Pulmonary artery endothelial cell (primary cell): ENCODE results near the gene FANK1. TPM values are rescaled to one million over a fixed set of nuclear protein-coding genes. Genes with fewer than 3 reads are reported as not detected.
"Not testable (repeated sequence)": the region's sequence is repeated elsewhere in the genome, so short reads cannot be mapped to it uniquely, and the experiment has no call there.

Source experiments
- DNase-seq: peaks from one replicate; pipeline ENCODE4 v3.0.0-alpha.2; 2011; ENCODE audit warnings: low read depth, low spot score
- total RNA-seq: library from RNA; depleted of rRNA; stranded (reverse); fragments of >200 nt; gene quantifications from 2 replicates; pipeline ENCODE4 v1.2.3, GENCODE V29; 2014

Gene FANK1
- total RNA-seq, 1 donor from 2014 or later: 1.4 TPM

DNA sequence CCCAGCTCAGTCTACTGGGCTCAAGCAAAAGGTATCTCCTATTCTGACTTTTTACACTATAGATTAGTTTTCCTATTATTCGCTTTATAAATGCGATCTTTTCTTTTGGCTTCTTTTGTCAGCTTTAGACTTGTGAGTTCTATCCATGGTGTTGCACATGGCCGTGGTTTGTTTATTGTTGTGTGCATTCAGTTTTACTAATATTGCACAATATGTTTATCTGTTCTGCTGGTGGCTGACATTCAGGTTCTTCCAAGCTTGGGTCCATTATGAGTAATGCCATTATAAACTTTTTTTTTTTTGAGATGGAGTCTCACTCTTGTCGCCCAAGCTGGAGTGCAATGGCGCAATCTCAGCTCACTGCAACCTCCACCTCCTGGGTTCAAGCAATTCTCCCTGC is 30.9 kb downstream of the FANK1 start:
- not testable (repeated sequence) for DNase-seq

DNA sequence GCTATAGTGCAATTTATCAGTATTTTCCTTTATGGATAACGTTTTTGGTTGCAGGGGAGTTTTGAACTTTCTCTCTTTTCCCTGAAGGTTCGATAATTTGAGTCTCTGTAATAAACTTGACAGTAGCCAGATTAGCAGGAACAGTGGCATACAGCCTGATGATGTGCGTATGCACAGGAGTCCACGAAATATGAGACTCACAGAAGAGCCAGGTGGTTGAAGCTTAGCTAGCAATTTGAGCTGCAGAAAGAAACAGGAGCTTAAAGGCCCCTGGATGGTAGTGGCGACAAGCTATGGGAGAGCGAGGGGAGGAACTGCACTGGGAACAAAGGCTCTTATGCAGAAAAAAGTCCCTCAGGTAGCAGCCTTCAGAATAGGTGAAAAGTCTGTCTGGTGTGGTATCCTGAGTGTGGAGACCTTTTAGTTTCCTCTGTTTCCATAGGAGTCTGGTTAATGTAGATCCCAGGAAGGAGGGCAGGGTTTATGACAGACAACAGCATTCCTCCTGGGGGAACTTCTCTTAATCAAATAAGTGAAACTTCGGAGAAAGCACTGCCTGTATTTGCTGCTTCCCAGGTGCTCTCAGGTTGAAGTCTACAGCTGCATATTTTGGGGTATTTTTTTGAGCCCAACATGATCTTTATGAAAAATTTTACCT is 32.7 kb downstream of the FANK1 start:
- DNase-seq: no peak

DNA sequence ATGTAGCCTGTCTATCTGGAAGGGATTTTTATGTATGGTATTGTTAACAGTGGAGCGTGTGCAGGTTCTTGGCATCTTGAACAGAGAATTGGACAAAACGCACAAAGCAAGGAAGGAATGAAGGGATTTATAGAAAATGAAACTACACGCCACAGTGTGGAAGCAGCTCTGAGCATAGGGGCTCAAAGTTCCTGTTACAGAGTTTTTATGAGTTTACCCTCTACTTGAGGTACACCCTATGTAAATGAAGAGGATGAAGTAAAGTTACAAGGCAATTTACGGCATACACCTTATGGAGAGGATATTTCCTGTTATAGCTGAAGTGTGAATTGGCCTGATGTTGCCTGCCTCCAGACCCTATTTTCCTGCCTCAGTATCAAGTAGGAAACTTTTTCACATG is 33.3 kb downstream of the FANK1 start:
- DNase-seq: no peak

DNA sequence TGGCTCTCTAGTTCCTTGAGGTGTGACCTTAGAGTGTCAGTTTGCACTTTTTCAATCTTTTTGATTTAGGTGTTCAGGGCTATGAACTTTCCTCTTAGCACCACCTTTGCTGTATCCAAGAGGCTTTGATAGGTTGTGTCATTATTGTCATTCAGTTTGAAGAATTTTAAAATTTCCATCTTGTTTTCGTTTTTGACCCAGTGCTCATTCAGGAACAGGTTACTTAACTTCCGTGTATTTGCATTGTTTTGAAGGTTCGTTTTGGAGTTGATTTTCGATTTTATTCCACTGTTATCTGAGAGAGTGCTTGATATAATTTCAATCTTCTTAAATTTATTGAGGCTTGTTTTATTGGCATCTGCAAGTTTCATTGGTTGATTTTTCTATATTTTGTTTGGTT is 37.3 kb downstream of the FANK1 start:
- no peak for DNase-seq

DNA sequence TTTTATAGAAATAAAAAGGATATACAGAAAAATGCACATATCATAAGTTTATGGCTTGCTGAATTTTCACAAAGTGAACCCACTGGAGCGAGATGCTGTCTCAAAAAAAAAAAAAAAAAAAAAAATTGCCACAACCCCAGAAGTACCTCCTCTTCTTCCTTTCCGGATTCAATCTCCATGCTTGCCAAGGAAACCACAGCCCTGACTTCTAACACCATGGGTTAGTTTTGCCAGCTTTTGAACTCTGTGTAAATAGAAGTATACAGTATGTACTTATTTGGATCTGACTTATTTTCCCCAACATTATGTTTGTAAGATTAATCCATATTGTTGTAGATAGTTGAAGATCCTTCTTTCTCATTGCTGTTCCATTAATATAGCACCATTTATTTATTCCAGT is 40.0 kb downstream of the FANK1 start:
- no peak for DNase-seq

DNA sequence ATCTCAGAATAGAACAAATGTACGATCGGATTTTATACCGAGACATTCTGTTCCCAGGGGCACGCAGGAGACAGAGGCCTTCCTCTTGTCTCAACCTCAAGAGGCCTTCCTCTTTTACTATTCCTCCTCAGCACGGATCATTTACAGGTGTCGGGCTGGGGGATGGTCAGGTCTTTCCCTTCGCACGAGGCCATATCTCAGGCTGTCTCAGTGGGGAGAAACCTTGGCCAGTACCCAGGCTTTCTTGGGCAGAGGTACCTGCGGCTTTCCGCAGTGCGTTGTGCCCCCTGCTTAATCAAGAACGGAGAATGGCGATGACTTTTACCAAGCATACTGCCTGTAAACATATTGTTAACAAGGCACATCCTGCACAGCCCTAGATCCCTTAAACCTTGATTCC is 44.2 kb downstream of the FANK1 start:
- no peak for DNase-seq

DNA sequence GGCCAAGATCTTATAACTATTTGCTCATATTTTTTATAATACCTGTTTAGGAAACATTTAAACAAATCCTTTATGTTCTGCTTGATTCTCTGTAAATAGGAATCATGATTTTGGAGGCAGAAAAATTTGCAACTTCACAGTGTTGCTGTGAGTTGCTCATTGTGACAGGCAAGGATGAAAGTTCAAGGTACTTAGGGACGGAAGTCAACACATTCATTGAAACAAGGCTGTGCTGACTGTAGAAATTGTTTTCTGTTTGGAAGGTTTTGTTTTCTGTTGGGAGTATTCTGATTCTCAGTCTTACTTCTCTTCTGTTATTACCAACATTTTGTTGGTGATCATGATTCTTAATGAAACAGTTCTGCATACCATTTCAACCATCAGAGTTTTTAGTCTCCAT is 54.9 kb downstream of the FANK1 start:
- DNase-seq: no peak

DNA sequence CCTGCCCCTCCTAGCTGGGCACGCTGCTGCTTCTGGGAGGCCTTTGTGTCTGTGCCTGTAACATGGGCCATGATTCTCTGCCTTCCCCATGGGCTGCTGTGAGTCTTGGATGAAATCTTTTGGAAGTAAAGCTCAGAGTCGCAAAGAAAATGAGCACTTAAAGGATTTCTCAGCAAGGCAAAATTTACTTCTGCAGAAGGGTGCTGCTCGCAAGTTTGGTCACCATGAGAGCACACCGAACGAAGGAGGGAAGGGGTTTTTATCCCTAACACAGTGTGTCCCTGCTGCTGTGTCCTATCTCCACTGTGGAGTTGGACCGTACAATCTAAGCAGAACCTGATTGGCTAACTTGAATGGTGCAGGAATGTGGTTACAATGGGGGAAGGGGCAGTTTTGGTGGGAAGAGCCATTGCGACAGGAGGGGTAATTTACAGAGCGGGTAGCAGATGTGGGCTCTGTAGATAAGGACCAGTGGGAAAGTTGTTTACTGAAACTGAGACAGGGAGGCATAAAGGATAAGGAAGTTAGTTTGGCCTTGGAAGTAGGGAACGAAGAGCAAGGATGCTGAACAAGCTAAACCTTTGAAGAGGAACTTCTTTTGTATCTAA is 57.5 kb downstream of the FANK1 start:
- DNase-seq: no peak

DNA sequence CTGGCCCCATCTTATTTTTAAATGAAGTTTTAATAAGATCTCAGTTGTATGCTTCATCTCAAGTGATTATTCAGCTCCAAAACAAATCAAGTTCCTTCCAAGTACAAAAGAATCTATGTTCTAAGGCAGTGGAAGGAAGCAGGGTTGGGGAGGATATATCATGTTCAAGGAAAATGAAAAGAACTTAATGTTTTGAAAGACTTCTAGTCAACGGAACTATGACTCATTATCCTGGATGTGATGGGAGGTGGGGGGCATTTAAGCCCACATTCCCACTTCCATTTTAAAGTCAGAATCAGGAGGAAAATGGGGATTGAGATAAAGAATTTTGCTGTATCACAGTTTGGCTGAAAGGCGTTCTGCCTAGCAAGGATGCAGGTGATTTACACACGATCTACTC is 59.4 kb downstream of the FANK1 start:
- DNase-seq: peak; percentile 13

DNA sequence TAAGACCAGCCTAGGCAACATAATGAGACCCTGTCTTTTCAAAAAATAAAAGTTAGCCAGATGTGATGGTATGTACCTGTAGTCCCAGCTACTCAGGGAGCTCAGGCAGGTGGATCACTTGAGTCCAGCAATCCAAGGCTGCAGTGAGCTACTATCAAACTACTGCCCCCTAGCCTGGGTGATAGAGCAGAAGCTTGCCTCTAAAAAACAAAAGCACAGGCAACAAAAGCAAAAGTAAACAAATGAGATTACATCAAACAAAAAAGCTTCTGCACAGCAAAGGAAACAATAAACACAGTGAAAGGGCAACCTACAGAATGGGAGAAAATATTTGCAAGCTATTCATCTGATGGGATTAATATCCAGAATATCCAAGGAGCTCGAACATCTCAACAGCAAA is 65.4 kb downstream of the FANK1 start:
- DNase-seq: no peak

DNA sequence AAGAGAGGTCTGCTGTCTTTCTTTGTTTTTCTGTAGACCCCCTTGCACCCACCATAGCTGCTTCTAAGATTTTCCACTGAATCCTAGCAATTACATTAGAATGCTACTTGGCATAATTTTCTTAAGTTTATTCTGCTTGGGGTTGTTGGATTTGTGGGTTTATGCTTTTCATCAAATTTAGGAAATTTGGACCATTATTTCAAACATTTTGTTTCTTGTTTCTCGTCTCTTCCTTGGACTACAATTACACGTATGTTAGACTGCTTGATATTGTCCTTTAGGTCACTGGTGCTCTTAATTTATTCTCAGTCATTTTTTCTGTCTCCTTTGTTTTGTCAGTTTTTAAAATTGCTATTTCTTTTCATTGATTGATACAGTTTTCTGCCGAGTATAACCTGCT is 65.8 kb downstream of the FANK1 start:
- DNase-seq: no peak

DNA sequence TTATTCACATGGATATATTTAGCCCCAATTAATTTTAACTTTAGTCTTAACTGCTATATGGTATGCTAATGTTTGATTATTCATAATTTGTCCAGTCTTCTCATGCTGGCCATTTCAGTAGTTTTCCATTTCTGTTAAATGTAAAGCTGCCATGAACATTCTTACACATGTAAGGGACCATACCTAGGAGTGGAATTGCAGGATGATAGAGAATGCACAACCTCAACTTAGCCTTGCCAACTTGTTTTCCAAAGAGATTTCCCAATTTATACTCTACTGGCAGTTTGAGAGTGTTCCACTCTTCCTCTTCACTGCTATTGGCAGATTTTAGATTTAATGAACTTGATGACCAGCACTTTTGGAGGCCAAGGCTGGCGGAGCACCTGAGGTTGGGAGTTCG is 68.2 kb downstream of the FANK1 start:
- no peak for DNase-seq

DNA sequence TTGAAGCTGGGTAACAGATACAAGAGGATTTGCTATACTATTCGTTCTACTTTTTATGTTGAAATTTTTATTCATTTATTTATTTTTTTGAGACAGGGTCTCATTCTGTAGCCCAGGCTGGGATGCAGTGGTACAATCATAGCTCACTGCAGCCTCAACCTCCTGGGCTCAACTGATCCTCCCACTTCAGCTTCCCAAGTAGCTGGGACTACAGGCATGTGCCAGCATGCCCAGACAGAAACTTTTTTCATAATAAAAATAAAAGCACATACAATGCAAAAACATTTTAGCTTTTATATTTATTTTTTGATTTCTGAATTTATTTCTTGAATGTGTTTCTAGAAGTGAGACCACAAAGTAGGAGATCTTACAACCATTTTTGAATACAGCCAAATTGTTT is 71.2 kb downstream of the FANK1 start:
- no peak for DNase-seq

DNA sequence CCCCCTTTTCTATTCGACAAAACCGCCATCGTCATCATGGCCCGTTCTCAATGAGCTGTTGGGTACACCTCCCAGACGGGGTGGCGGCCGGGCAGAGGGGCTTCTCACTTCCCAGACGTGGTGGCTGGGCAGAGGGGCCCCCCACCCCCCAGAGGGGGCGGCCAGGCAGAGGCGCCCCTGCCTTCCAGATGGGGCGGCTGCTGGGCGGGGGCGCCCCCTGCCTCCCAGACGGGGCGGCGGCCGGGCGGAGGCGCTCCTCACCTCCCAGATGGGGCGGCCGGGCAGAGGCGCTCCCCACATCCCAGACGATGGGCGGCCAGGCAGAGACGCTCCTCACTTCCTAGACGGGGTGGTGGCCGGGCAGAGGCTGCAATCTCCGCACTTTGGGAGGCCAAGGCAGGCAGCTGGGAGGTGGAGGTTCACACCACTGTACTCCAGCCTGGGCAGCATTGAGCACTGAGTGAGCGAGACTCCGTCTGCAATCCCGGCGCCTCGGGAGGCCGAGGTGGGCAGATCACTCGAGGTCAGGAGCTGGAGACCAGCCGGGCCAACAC is 73.8 kb downstream of the FANK1 start:
- not testable (repeated sequence) for DNase-seq

DNA sequence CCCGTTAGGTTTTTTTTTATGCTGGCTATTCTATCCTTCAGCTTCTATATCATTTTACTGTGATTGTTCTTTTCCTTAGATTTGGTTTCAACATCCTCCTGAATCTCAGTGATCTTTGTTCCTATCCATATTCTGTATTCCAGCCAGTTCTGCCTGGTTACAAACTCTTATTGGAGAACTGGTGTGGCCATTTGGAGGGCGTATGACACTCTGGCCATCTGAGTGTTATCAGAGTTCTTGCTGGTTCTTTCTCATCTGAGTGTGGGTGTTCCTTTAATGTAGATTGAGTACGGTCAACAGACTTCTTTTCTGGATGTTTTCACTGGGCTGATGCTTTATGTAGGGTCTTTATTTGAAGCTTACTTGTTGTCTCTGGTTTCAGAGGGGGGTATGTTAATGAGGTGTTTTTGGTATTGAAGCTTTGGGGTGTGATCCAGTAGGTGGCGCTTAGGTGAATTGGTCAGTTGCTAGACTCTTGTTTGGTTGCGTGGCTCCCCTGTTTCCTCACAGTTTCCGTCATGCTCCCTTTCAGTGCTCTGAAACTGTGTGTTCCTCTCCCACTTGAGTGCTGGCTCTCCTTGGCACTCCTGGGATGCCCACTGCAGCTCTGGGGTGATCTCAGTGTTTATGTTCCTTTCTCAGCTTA is 80.7 kb downstream of the FANK1 start:
- DNase-seq: no peak

DNA sequence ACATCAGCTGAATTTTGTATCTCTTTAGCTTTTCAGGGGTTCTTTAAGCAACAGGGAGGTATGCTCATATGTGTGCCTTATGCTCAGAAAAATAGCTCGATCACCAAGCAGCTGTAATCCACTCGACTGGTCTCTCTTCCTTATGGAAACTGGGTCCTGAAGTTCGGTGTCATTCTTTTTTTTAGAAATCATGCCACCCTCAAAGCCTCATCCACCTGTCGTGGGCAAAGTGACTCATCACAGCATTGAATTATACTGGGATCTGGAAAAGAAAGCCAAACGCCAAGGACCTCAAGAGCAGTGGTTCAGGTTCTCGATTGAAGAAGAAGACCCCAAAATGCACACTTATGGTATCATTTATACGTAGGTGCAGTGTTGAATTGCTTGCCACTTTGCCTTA is 83.6 kb downstream of the FANK1 start:
- no peak for DNase-seq

DNA sequence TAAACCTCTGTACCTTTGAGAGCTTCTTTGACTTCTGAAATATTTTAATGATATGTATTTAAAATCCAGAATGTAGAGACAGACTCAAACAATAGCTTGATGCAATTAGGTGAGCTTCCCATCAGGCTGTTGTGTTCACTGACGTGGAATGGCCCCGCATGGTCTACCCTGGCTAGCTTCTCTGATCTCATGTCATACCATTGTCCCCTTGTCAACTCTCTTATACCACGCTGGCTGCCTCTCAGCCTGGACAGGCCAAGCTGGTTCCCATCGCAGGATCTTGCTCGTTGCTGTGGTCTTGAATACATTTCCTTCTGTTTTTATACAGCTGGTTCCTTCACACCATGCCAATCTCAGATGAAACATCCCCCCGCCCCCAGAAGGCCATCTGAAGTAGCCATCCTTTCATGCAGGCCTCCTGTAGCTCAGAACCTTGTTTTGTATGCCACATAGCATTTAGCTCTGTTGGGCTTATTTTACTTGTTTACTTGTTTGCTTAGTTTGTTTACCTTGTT is 84.2 kb downstream of the FANK1 start:
- DNase-seq: no peak

DNA sequence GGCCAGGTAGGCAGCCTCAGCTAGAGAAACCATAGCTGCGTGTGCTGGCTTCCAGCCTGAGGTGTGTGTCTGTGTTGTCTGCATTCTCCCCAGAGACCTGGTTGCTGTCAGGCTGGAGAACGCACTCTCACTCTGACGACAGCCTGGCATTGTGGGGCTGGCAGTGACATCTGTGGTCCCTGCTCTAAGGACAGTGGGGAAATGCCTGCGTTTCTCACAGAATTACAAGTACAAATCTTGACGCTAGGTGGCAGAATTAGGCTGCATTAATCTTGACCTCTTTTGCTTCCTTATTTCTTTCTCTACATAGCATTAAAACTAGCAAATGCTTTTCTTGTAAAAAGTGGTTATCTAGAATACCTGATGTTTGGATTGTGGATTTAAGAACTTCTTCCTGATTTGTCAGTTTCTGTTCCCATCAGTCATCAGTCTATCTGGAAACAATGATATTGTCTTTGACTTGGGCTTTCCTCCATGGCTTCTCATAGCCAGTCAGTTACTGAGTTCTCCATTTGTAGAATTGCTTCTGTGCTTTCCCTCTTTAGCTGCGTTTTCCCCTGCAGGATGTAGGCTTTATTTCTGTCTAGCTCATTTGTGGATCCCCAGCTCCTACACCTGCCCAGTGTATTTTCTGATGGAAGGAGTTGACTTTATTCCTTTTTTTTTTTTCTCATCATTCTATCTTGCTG is 86.0 kb downstream of the FANK1 start:
- peak; percentile 29 for DNase-seq

DNA sequence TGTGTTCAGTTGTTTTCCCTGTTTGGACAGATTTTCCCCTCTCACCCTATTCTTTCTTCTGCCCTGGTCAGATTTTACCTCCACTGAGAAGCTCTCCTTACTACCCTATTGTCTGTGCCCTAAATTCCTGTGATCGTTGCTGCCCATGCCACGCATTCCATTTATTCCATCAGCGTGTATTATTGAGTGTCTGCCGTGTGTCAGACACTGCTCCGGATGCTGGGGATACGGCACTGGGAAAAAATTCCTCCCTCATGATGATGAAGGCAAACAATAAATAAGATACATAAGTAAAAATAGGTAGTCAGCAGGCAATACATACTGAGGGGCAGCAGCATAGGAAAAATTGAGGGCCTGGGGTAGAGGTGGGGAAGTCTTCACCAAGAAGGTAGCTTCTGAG is 86.8 kb downstream of the FANK1 start:
- no peak for DNase-seq

DNA sequence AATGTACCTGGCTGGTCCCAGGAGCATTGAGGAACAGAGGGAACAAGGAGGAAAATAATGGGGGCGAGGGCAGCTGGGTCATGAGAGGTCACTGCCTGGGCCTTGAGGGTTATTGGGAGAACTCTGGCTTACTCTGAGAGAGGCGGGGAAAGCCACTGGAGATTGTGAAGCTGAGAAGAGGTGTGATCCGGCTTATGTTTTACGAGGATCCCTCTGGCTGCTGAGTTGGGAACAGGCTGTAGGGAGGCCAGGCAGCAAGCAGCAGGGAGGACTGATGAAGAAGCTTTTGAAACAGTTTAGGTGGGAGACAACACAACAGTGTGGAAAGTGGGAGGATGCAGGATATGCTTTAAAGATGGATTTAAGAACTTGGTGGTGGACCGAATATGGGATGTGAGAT is 87.3 kb downstream of the FANK1 start:
- DNase-seq: no peak

DNA sequence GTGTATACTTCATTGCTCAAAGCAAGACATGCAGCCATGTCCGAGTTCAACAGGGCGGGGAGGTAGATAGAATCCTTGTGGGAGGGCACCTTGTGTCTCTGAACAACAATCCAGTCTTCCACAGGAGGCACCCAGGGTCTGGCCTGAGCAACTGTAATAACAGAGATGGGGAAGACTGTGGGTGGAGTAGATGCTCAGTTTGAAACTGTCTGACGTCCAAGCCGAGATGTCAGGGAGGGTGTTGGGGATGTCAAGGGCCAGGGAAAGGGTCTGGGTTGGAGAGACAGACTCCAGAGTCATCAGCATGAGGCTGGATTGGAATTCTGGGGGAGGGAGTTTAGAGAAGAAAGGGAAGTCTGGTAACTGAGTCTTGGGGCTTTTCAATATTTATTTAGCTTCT is 88.0 kb downstream of the FANK1 start:
- DNase-seq: no peak

DNA sequence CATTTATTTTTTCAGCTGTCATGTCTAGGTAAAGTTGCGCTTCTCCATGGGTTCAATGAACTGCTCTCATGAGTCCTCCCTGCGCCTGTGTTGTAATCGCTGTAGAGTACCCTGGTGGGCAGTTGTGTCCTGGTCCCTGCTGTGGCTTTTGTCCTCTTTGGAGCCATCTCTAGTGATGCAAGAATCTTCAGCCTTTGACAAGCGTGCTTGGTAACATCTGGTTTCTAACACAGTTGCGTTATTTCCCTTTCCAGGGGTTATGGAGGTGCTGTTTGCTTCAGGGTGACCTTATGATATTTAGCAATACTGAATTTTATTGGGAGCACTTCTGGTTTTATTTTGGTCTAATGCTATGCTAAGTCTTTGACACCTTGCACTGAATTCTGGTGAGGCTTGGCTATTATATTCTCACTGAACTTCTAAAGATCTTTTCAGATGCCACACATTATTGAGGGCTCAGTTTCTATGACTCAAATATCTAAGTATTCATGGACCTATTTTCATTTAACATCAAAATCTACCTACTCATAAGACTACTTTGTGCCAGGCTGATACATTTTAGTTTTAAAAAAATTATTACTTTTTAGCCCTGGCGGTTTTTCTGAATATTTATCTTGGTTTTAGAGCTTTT is 88.6 kb downstream of the FANK1 start:
- DNase-seq: no peak
